ENCODE results near the gene KCND2.

The KCND2 gene

DNA sequence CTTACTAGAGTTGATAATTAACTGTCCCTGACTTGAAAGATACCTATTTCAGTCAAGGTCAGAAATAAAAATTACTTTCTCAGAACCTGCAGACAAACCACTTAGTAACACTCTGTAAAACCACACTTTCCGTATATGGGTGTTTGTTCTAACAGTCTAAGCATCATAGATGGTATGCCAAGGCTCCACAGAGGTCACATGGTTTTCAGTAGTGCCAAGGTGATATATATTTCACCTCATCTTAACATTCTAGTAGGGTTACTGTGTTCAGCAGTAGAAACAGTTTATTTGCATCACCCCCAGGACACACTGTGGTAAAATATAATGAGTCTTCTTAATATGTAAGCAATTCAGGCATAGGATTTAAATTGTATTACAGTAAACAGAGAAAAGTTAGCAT lies 61.5 kb downstream of the KCND2 start:
- DNase-seq (ENCODE audit: low read depth): no peak
- TF ChIP-seq, protein P1, sequence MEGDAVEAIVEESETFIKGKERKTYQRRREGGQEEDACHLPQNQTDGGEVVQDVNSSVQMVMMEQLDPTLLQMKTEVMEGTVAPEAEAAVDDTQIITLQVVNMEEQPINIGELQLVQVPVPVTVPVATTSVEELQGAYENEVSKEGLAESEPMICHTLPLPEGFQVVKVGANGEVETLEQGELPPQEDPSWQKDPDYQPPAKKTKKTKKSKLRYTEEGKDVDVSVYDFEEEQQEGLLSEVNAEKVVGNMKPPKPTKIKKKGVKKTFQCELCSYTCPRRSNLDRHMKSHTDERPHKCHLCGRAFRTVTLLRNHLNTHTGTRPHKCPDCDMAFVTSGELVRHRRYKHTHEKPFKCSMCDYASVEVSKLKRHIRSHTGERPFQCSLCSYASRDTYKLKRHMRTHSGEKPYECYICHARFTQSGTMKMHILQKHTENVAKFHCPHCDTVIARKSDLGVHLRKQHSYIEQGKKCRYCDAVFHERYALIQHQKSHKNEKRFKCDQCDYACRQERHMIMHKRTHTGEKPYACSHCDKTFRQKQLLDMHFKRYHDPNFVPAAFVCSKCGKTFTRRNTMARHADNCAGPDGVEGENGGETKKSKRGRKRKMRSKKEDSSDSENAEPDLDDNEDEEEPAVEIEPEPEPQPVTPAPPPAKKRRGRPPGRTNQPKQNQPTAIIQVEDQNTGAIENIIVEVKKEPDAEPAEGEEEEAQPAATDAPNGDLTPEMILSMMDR (IDR thresholded peaks at IDR 0.05; ENCODE audit: insufficient read depth, low read depth, low read length, missing control alignments): no peak
- H3K4me3 ChIP-seq (ENCODE audit: low read length): no peak overlapping the region

DNA sequence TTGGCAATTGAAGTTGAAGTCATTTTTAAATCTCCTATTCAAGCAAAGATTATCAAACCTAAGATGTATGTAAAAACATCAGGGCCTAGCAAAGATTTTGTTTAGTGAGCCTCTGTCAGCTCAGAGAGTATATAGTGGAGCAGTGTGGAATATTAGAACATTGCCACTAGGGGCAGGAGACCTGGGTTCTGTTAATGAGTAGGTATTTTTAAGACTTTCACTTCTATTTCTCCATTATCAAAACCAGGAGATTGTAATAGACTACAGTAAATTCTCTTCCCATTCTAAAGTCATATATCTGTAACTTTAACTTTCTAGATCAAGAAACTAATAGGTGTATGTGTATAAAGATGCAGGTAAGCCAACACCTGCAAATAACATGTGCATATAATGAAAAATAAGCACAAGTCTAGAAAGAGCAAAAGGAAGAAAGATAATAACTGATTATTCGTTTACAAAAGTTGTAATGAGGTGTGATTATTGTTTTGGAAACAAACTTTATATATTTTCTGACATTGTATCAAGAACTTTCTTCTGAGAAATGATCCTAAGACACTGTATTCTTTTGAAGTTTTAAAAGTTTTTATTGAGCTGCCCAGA lies 64.4 kb downstream of the KCND2 start:
- TF ChIP-seq, protein P1 (IDR thresholded peaks at IDR 0.05; ENCODE audit: insufficient read depth, low read depth, low read length, missing control alignments): peak; percentile 68
- DNase-seq (ENCODE audit: low read depth): peak; percentile 33

DNA sequence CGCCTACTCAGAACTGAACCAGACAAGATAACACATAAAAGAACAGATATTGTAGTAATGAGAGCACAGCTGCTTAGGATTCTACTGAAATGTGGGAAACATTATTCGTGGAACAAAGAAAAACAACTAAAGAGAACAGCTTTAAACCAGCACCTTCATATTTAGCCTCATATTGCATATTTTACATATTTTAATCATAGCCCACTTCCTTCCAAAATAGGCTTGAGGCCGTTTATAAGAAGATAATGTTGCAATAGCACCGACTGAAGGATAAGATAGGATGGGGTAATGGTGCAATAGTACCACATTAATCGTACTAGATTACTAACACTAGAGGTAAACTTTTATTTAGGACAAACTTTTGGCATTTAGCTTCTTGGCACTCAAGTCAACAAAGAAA lies 71.3 kb downstream of the KCND2 start:
- TF ChIP-seq, protein P1 (IDR thresholded peaks at IDR 0.05; ENCODE audit: insufficient read depth, low read depth, low read length, missing control alignments): no peak
- no peak for DNase-seq (ENCODE audit: low read depth)
- no peak overlapping the region for H3K4me3 ChIP-seq (ENCODE audit: low read length)

More for the DNA sequence above, 64.4 kb downstream of the KCND2 start:
- no peak overlapping the region for H3K4me3 ChIP-seq (ENCODE audit: low read length)

DNA sequence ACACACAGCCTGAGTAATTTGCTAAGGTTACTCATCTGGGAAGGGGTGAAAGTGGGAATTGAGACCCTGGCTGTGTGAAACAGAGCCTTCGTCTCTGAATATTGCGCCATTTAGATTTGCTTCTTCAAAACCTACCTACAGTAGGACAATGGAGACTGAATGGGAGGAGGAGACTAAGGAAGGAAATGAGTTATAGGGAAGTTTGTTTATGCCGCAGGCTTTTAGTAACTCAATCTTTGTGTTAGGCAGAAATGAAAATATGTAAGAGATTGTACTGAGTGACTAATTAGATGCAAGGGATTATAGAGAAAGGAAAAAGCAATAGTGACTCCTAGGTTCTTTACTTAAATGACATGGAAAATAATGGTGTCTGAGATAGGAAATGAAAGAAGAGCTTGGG lies 80.2 kb downstream of the KCND2 start:
- TF ChIP-seq, protein P1 (IDR thresholded peaks at IDR 0.05; ENCODE audit: insufficient read depth, low read depth, low read length, missing control alignments): no peak
- H3K4me3 ChIP-seq (ENCODE audit: low read length): no peak overlapping the region
- DNase-seq (ENCODE audit: low read depth): peak; percentile 72

DNA sequence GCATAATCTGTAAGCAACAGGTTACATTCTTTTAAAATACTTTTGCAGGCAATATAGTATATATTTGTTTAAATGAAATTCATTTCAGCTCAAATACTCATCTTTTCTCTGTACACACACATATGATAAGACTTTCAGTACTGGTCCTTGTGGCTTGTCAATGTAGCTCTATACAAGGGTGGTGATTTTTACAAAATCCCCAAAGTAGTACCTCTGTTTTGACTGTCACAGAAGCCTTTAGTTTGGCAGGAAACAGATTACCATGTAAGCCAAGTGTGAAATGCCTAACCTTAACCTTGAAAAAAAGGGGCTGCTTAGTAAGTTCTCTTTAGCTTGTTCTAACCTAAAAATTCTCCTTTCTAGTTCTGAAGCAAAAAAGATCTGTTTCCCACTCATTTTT lies 87.9 kb downstream of the KCND2 start:
- H3K4me3 ChIP-seq (ENCODE audit: low read length): no peak overlapping the region

DNA sequence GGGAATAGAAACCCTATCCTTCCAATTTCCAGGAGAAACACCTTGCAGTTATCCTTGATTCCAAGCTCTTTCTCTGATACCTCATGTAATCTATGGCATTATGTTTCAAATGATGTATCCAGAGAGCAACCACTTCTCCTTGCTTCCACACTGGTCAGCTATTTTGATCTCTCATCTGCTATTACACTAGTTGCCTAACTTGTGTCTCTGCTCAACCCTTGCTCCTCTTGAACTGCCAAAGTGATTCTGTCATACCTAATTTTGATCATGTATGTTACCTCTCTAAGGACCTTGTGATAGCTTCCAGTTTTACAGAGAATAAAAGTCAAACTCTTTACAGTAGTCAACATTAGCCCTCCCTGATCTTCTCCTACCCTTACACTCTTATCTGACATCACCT lies 90.4 kb downstream of the KCND2 start:
- TF ChIP-seq, protein P1 (IDR thresholded peaks at IDR 0.05; ENCODE audit: insufficient read depth, low read depth, low read length, missing control alignments): no peak
- H3K4me3 ChIP-seq (ENCODE audit: low read length): no peak overlapping the region
- no peak for DNase-seq (ENCODE audit: low read depth)

More for the DNA sequence above, 87.9 kb downstream of the KCND2 start:
- DNase-seq (ENCODE audit: low read depth): no peak
- TF ChIP-seq, protein P1 (IDR thresholded peaks at IDR 0.05; ENCODE audit: insufficient read depth, low read depth, low read length, missing control alignments): no peak

DNA sequence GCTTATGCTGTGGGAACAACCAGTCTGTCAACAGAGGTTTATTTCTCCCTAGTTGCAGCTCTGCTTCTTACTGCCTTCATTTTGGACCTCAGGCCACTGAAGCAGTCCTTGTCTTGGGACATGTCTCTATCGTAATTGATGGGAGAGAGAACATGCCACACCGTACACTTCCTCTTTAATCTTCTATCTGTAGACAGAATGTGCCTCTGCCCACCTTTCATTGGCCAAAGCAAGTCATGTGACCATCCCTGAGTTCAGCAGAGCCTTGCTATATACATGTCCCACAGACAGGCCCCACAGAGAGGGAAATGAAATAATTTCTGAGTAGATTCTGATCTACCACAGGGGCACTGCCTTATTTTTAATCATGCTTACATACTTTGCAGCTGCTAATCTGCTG lies 98.0 kb downstream of the KCND2 start:
- TF ChIP-seq, protein P1 (IDR thresholded peaks at IDR 0.05; ENCODE audit: insufficient read depth, low read depth, low read length, missing control alignments): no peak
- DNase-seq (ENCODE audit: low read depth): no peak
- no peak overlapping the region for H3K4me3 ChIP-seq (ENCODE audit: low read length)

Data from epithelial cell of esophagus (primary cell).